Coronary artery (tissue), 2 donors: ENCODE data around the gene EVL.
A peak's percentile ranks its signal among the peaks of the same experiment; 100 is the strongest.

ENCODE experiments used
- DNase-seq: peaks from one replicate; pipeline ENCODE4 v3.0.0-alpha.2; 2017; ENCODE audit warnings: low spot score
- H3K27ac ChIP-seq, 2 donors: fragments of 200-600 bp; sonication (generic); one replicate each; pipeline ENCODE4 v1.5.1; 2016 to 2019
- H3K4me3 ChIP-seq: fragments of 200-600 bp; sonication (generic); 2 replicates; pipeline ENCODE4 v1.5.1; 2016; ENCODE audit warnings: mild to moderate bottlenecking, moderate library complexity
- TF ChIP-seq, protein P1 (sequence below): fragments of 200-600 bp; sonication (generic); IDR thresholded peaks from one replicate; pipeline ENCODE4 v1.5.1; 2019; ENCODE audit warnings: antibody characterized with exemption

Gene EVL

DNA sequence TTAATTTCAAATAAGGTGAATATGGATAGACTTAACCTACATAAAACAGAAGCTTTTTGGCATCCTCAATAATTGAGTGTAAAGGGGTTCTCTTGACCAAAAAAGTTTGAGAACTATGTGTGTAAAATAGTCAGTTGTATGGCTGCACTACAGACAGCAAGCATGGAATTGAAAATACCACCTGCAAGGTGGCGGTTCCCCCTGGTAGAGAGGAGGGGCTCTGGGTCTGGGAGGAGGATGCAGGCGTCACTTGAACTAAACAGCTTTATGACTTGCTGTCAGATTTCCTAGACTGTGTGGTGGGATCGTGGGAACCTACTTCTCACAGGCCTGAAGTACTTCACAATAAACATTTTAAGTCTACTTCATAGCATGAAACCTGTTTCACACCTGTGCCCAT is 6.3 kb downstream of the EVL start:
- Histone ChIP-seq H3K27ac (no peak overlapping the region), H3K4me3 (no peak overlapping the region)
- no peak for DNase-seq
- TF ChIP-seq, protein P1, sequence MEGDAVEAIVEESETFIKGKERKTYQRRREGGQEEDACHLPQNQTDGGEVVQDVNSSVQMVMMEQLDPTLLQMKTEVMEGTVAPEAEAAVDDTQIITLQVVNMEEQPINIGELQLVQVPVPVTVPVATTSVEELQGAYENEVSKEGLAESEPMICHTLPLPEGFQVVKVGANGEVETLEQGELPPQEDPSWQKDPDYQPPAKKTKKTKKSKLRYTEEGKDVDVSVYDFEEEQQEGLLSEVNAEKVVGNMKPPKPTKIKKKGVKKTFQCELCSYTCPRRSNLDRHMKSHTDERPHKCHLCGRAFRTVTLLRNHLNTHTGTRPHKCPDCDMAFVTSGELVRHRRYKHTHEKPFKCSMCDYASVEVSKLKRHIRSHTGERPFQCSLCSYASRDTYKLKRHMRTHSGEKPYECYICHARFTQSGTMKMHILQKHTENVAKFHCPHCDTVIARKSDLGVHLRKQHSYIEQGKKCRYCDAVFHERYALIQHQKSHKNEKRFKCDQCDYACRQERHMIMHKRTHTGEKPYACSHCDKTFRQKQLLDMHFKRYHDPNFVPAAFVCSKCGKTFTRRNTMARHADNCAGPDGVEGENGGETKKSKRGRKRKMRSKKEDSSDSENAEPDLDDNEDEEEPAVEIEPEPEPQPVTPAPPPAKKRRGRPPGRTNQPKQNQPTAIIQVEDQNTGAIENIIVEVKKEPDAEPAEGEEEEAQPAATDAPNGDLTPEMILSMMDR: no peak

DNA sequence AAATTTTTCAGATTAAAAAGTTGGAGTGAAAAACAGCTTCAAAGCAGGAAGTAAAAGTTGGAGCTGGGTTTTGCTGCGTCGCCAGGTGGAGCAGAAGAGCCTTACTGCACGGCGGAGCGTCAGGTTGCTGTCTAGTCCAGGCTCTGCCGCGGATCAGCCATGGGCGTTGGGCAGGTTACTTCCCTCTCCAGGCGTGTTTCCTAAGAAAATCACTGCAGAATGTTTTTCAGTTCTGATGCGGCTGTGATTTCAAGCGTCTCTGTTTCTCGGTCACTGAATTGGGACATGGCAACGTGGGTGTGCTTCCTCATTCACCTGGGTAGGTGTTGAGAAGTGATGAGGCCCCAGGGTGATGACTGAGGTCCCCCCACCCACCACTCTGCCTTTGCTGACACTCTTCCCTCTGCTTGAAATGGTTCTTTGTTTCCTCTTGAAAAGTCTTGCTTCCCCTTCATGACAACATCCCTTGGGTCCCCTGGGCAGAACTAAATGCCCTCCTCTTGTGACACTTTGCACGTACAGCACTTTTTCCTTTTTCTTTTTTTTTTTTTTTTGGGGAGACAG is 7.6 kb downstream of the EVL start:
- no peak for DNase-seq
- H3K4me3 ChIP-seq: no peak overlapping the region
- TF ChIP-seq, protein P1: no peak
- peak overlapping the region in 1 of 2 donors; percentile 5 for H3K27ac ChIP-seq

DNA sequence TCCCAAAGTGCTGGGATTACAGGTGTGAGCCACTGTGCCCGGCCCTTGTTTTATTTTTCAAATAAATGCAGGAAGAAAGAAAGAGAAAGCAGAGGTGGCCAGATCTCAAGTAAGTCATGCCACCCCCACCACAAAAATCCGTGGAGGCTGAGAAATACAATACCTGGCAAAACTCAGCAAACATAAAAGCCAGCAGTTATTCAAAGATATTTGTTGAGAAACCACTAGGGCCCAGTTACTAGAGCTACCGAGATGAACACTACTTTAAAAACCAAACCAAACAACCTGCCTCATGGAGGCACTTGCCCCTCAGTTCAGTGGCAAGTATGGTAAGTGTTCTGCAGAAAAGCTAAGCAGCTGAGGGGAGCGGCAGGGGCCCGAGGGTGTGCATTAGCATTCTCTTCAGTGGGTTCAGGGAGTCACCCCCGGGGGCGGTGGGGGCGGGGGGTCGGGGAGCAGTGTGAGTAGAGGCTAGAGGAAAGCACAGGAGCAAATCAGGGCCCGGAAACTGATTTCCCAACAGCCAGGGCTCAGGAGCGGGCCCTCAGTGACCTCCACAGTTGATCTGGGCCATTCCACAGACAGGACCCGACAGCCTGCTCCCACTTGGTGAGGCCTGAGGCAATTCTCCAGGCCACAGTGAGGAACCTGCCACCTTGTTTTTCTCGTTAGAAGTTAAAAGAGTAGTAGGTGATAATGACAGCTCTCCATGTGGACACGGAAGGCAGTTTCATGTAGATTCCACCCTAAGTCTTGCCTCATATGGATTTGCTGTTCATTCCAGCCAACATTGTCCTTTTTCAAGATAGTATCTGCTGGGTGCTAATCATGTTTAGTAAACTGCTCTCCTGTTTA is 8.6 kb downstream of the EVL start:
- no peak for DNase-seq
- TF ChIP-seq, protein P1: no peak
- no peak overlapping the region for H3K4me3 ChIP-seq
- H3K27ac ChIP-seq: no peak overlapping the region

DNA sequence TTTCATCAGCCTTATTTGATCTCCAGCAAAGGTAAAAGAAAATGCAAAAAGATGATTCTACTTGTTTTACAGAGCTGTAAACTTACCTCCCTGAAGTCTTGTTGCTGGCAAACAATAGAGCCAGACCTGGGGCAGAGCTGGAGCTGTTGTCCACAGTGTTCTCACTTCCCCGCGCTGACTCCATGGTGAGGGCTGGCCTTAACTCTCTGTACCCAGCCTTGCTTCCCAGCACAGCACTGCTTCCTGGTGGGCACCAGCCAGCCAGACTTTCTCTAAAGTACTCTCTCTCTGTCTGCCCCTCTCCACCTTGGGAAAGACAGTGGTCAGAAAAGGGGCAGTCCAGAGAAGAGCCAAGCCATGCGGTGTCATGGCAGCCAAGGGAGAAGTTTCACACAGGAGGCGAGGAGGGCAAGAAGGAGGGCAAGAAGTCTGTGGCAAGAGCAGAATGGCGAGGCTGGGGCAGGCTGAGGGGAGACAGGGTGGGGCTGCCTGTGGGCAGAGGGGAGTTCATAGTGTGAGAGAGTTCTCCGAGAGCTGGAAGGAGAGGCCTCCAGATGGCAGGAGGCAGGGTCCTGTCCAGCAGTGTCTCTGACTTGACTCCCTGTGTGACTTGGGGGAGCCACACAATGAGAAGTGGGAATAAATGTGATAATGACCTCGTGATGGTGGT is 9.3 kb downstream of the EVL start:
- TF ChIP-seq, protein P1: no peak
- H3K27ac ChIP-seq: no peak overlapping the region
- no peak overlapping the region for H3K4me3 ChIP-seq
- DNase-seq: no peak

DNA sequence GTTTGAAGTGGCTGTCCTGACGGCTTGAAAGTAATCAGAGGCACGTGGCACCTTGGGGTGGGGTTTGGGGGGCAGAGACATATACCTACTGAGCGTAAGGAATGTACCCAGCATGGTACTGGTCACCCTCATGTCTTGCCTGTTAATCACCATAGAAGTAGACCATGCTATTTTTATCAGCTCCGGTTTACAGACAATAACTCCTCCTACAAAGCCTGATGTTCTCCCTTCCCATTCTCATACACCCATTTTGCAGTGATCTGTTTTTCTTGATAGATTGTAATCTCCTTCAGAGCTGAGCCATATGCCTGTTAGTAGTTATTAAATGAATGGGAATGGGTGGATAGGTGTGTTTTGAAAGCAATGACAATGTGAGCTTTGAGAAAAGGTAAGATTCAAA is 10.5 kb downstream of the EVL start:
- TF ChIP-seq, protein P1: no peak
- H3K27ac ChIP-seq: no peak overlapping the region
- DNase-seq: no peak
- no peak overlapping the region for H3K4me3 ChIP-seq

DNA sequence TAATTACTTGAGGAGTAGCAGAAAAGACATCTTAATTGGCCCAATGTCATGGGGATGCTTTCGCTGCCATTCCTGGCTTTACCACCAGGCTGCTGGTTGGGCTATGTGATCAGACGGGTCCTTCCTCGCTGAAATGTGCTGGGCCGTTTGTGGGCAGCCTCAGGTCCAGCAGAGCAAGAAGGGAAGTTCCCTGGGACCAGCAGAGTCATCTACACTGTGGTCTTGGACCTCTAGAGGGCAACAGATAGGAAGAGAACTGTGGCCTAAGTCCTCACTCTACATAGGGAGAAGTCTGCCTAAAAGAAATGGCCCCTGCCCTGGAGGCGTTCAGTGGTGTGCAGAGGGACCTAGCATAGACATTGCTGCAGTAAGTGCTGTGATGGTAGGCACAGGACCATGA is 10.9 kb downstream of the EVL start:
- TF ChIP-seq, protein P1: no peak
- peak overlapping the region in 1 of 2 donors; percentile 55 for H3K27ac ChIP-seq
- DNase-seq: no peak
- H3K4me3 ChIP-seq: no peak overlapping the region
